Smooth muscle cell of the brain vasculature (primary cell): ENCODE data around the gene DNAH14.
"Not testable (repeated sequence)": the region's sequence is repeated elsewhere in the genome, so short reads cannot be mapped to it uniquely, and the experiment has no call there.

Experiments
- DNase-seq: peaks from one replicate; pipeline ENCODE4 v3.0.0-alpha.2; 2012; ENCODE audit warnings: low read depth, low spot score

The DNAH14 gene

DNA sequence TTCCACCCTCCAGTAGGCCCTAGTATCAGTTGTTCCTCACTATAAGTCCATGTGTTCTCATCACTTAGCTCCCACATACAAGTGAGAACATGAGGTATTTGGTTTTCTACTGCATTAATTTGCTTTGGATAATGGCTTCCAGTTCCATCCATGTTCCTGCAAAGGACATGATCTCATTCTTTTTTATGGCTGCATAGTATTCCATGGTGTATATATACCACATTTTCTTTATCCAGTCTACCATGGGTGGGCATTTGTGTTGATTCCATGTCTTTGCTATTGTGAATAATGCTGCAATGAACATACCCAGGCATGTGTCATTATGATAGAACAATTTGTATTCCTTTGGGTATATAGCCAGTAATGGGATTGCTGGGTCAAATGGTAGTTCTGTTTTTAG, 218.3 kb downstream of the DNAH14 start:
- not testable (repeated sequence) for DNase-seq

DNA sequence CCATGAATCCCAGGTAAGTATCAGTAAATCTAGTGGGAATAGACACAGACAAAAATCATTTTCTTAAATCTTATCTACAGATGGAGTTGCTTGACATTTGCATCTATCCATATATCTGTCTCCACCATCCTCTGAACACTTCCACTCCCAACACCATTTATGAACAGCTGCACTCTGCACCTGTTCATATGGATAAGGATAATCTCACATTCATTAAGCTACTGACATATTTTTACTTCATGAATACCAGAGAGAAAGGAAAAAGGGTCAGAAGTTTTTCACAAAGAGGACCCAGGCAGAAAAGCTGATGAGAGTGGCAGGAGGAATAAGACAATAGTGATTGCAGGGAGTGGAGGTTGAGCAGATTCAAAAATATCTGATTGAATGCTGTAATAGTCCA, 222.6 kb downstream of the DNAH14 start:
- DNase-seq = no peak

DNA sequence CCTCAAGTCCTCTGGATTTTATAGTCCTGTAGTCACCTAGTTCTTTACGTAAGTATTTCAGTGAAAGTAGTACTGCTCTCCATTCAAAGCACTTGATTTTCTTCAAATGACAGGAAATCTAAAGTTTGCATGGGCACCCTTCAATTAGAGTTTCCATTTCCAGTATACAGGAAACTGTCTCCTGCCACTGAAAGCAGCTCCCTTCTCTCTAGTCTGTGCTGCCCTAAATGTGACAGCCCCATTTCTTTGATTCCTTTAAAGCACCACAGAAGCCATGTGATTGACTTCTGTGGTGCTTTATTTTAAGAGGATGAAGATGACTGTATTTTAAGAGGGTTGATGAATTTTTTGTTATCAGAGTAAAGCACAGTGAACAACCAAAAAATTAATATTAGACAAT, 226.1 kb downstream of the DNAH14 start:
- no peak for DNase-seq

DNA sequence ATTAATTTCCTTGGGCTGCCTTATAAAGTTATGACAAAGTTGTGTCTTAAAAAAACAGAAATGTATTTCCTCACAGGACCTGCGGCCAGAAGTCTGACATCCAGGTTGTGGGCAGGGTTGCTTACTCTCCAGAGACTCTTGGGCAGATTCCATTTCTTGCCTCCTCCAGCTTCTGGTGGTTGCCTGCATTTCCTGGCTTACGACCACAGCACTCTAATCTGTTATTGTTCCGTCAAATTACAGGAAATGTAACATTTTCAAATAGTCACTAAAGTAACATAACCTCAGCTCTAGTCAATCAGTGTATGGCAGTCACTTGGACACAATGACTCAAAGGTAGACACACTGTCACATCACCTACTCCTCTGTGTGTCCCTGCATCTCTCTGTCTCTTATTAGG, 226.8 kb downstream of the DNAH14 start:
- DNase-seq = no peak

DNA sequence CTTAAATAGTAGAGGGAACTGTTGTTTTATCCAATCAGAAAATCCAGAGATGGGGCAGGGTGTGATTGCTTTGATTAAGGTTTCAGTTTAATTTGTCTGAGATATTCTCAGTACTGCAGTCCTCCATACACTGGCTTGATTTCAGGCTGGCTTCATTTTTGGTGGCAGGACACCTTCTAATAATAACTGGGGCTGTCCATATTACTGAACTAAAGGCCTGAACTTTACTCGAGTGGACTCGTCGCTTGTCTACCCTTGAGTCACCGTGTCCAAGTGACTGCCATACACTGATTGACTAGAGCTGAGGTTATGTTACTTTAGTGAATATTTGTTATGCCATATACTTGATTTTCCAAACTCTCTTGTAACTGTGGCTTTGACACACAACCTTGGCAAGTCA, 228.8 kb downstream of the DNAH14 start:
- no peak for DNase-seq

DNA sequence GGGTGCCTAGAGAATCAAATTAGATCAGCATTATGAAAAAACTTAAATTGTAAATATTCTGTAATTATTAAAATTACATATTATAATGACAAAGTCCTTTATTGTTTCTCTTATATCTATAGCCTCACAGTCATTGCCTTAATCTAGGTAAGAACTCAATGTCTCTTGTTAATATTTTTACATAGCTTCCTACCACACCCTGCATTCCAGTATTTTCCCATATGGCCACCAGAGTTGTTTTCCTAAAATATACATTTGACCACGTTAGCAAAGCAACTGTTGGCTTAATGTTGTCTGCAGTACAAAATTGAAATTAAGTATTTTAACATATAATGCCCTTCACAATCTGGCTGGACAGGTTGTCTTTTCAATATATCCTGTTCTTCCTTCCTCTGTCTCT, 230.3 kb downstream of the DNAH14 start:
- no peak for DNase-seq

DNA sequence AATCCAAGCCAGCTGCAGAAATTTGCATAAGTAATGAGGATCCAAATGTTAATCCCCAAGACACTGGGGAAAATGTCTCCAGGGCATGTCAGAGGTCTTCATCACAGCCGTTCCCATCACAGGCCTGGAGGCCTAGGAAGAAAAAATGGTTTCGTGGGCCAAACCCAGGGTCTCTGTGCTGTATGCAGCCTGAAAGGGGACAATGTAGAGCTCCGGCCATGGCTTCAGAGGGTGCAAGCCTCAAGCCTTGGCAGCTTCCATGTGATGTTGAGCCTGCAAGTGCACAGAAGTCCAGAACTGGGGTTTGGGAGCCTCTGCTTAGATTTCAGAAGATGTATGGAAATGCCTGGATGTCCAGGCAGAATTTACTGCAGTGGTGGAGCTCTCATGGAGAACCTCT, 247.9 kb downstream of the DNAH14 start:
- not testable (repeated sequence) for DNase-seq

DNA sequence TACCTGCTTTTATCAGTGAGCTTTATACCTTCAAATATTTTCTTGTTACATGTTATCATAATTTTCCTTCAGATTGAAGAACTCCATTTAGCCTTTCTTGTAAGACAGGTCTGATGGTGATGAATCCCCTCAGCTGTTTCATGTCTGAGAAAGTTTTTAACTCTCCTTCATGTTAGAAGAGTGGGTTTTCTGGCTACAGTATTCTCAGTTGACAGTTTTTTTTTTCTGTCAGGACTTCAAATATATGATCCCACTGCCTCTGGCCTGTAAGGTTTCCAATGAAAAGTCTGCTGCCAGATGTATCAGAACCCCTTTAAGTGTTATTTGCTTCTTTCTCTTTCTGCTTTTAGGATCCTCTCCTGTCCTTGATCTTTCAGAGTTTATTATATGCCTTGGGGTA, 250.2 kb downstream of the DNAH14 start:
- DNase-seq = no peak

DNA sequence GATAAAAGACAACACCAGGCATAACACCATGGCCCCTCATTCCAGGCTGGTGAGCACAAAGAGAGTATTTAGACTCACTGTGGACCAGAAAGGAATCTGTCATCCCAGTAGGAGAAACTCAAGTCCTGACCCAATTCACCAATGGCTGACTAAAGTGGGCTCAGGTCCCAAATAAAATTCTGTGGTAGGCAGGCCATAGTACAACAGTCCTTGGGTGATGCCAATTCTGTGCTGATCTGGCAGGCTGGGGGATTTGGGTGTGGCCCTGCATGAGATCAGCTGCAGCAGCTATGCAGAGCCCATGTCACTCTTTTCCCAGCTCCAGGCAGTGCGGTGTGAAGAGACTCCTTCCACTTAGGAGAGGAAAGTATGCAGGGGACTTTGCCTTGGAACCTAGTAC, 253.2 kb downstream of the DNAH14 start:
- DNase-seq = no peak

DNA sequence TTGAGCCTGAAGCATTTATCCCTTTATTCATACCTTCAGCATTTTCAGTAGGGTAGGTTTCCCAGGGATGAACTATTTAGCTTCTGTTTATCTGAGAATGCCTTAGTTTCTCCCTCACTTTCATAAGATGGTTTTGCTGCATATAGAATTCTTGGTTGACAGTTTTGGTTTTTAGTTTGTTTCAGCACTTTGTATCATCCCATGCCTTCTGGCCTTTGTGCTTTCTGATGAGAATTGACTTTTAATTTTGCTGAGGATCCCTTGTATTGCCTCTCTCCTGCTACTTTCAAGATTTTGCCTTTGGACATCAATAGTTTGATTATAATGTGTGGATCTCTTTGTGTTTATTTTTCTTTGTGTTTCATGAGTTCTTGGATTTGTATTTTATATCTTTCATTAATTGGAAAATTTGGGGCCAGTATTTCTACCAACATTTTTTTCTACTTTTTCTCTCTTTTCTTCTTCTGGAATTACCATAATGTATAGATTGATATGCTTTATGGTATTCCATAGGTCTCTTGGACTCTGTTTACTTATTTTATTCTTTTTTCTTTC, 261.8 kb downstream of the DNAH14 start:
- no peak for DNase-seq

DNA sequence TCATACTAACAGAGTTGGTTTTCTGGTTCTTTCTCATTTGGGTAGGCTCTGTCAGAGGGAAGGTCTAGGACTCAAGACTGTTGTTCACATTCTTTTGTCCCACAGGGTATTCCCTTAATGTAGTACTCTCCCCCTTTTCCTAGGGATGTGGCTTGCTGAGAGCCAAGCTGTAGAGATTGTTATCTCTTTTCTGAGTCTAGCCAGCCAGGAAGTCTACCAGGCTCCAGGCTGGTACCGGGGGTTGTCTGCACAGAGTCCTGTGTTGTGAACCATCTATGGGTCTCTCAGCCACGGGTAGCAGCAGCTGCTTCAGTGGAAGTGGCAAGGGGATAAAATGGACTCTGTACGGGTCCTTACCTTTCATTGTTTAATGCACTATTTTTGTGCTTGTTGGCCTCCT, 272.0 kb downstream of the DNAH14 start:
- DNase-seq = no peak

DNA sequence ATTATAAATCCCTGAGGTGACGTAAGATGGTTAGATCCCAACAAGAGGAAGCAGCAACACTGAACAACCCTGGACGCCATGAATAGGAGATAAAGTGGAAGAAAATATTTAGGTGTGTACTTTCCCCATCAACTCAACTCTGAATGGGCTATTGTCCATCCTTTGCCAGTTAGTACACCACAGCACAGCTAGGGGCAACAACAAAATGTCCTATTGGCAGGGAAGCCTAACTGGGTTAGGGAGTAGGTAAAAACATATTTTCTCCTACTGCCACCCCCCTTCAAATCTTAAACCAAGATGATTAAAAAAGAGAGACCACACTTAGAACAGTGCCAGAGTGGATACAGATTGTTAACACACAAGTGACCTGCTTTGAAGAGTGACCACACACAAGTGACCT, 278.3 kb downstream of the DNAH14 start:
- DNase-seq = no peak

DNA sequence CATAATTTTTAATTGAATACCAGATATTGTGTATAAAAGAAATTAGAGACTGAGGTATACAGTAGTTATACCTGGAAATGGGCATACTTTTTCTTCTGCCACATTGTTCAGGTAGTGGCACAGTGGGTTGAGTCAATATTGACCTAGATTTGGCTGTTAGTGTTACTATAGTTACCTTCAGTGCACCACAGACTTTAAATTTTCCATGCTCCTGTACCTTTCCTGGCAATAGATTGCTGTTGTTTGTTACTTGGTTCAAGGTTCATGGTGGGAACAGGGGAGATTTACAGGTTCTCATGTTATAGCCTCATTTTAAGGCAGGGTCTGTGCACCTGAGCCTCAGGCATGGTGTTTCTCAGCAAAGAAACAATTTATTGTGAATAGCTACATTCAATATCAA, 279.7 kb downstream of the DNAH14 start:
- DNase-seq = no peak

DNA sequence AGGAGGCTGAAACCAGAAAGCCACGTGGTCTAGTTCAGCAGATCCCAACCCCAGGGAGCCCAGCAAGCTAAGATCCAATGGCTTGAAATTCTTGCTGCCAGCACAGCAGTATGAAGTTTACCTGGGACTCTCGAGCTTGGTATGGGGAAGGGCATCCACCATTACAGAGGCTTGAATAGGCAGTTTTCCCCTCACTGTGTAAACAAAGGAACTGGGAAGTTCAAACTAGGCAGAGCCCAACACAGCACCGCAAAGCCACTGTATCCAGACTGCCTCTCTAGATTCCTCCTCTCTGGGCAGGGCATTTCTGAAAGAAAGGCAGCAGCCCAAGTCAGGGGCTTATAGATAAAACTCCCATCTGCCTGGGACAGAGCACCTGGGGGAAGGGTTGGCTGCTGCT, 280.7 kb downstream of the DNAH14 start:
- DNase-seq = not testable (repeated sequence)

DNA sequence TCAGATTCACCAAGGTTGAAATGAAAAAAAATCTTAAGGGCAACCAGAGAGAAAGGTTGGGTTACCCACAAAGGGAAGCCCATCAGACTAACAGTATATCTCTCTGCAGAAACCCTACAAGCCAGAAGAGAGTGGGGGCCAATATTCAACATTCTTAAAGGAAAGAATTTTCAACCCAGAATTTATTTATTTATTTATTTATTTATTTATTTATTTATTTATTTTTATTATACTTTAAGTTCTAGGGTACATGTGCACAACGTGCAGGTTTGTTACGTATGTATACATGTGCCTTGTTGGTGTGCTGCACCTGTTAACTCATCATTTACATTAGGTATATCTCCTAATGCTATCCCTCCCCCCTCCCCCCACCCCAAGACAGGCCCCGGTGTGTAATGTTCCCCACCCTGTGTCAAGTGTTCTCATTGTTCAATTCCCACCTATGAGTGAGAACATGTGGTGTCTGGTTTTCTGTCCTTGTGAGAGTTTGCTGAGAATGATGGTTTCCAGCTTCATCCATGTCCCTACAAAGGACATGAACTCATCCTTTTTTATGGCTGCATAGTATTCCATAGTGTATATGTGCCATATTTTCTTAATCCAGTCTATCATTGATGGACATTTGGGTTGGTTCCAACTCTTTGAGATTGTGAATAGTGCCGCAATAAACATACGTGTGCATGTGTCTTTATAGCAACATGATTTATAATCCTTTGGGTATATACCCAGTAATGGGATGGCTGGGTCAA, 282.4 kb downstream of the DNAH14 start:
- not testable (repeated sequence) for DNase-seq

DNA sequence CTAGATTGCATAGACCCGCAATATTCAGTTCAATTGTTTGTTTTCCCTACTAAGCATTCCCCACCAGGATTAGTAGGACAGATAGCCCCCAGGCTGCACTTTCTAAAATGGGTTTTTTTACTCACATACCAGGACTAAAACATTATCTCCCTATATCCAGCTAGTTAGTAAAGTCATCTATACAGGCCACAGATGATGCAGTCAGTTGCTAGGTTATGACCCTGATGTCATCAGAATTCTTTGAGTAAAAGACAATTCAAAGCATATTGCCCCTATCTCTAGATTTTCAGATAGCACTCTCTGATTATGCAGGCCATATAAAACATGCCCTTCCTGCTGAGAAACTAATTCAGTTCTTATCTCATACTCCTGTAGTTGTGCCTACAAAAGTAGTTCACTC, 294.8 kb downstream of the DNAH14 start:
- DNase-seq = no peak

DNA sequence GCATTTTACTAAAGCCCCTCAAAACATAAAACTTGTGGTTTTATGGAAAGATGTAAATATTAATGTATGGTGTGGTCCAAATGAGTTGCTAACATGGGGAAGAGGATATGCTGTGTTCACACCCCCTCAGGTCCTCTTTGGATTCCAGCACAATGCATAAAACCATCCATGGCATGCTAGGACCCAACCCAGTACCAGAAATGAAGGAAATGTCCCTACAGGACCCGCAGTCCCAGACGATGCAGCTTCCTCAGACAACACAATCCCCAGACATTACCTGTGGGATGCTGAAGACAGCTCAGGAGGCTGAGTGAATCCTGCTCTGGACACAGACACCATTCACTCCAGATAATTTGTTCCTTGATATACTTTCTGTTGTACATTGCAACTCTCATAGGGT, 296.2 kb downstream of the DNAH14 start:
- no peak for DNase-seq

DNA sequence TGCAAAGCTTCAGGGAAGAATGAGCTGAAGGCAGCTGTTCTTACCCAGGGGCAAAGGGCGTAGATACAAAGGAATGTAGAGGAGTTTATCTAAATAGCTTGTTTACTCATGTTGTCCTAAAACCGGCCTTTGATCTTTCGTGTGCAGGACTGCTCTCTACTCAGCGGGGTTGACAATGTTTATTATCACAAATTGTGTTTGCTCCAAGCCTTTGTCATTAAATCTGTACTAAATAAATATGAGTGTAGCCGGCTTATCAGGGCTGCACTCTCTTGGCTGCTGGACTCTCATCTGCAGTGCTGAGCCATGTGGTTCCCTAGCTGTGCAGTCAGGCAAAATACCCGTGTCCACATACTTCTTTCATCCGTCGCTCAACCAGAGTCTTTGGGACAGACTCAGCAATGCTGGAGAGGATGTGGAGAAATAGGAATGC, 299.4 kb downstream of the DNAH14 start:
- no peak for DNase-seq

DNA sequence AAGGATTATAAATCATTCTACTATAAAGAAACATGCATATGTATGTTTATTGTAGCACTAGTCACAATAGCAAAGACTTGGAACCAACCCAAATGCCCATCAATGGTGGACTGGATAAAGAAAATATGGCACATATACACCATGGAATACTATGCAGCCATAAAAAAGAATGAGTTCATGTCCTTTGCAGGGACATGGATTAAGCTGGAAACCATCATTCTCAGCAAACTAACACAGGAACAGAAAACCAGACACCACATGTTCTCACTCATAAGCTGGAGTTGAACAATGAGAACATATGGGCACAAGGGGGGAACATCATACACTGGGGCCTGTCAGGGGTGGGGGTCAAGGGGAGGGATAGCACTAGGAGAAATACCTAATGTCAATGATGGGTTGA, 300.0 kb downstream of the DNAH14 start:
- not testable (repeated sequence) for DNase-seq

DNA sequence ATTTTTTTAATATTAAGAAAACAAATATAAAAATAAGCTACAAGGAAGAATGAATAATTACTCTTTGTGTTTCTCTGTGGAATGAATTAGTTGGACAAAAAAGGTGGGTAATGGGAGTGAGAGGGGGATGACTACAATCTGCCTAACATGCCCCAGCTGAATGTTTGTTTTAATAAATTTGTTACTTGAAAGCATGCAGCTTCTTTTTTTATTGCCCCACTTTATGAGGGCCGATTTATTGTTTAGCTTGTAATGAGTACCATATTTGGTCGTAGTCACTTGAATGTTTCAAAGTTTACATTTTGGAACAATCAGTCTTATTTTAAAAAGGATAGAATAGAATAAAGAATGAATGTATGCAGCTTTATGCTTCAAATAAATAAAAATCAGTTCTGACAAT, 301.0 kb downstream of the DNAH14 start:
- DNase-seq = no peak

DNA sequence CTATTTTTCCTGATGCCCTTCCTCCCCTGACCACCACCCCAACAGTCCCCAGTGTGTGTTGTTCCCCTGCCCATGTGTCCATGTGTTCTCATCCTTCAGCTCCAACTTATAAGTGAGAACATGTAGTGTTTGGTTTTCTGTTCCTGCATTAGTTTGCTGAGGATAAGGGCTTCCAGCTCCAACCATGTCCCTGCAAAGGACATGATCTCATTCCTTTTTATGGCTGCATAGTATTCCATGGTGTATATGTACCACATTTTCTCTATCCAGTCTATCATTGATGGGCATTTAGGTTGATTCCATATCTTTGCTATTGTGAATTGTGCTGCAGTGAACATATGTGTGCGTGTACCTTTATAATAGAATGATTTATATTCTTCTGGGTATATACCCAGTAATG, 303.5 kb downstream of the DNAH14 start:
- not testable (repeated sequence) for DNase-seq

DNA sequence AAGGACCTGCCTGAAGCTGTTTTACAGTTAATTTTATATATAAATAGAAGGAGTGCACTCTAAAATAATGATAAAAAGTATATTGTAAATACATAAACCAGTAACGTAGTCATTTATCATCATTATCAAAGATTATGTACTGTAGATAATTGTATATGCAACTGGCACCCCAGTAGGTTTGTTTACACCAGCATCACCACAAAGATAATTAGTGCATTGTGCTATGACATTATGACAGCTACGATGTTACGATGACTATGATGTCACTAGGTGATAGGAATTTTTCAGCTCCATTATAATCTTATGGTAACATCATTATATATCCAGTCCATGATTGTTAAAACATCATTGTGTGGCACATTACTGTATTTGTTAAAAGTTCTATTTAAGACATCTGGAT, 313.1 kb downstream of the DNAH14 start:
- DNase-seq = no peak

DNA sequence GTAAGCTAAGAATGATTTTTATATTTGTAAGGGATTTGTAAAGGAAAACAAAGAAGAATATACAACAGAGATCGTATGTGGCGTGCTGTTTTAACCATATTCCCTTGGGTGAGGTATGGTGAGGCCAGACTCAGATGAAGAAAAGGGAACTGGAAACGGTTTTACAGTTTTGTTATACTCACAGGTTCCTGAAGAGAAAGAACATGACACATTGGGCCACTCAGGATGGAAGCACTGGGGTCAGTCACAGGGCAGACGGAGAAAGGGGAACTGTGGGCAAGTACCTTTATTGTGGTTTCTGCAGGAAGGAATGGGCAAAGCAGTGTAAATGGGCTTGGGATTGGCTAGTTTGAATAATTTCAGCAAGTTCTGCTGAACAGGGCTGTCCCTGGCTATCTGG, 321.0 kb downstream of the DNAH14 start:
- no peak for DNase-seq

DNA sequence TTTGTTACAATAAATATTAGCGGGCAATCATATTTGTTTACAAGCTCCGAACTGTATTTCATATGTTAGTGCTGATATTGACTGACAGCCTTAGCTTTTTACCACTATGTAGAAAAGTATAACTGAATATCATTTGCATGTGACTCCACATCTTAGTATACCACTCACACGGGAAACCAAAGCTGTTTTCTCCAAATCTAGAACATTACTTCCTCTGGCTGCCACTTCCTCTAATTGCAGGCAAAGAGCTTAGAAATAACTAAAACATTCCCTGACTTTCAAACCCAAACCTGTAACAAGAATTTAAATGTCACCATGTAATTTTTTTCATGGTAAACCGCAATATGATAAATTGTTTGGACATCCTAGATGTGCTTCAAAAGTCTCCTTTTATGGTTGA, 323.7 kb downstream of the DNAH14 start:
- no peak for DNase-seq
